NT2/D1 (cell line): ENCODE results near the gene EFR3B.

Source experiments
- DNase-seq: peaks from one replicate; pipeline ENCODE4 v3.0.0-alpha.2; 2011; ENCODE audit warnings: low read depth, low spot score
- H3K27me3 ChIP-seq: 2 replicates; pipeline ENCODE4 v1.6.0; 2011; ENCODE audit warnings: mild to moderate bottlenecking; ENCODE audit not compliant: insufficient read length, insufficient read depth
- H3K36me3 ChIP-seq: 2 replicates; pipeline ENCODE4 v1.6.1; 2011; ENCODE audit warnings: mild to moderate bottlenecking, low read length, mixed read lengths; ENCODE audit not compliant: insufficient read depth, insufficient read length
- H3K4me1 ChIP-seq: 2 replicates; pipeline ENCODE4 v1.5.1; 2011; ENCODE audit not compliant: insufficient read depth, insufficient read length
- H3K4me3 ChIP-seq: 2 replicates; pipeline ENCODE4 v1.5.1; 2011; ENCODE audit warnings: low read depth; ENCODE audit not compliant: insufficient read length
- H3K9ac ChIP-seq: 2 replicates; pipeline ENCODE4 v1.6.0; 2011; ENCODE audit warnings: low read depth; ENCODE audit not compliant: insufficient read length
- H3K9me3 ChIP-seq: 2 replicates; pipeline ENCODE4 v1.5.1; 2011; ENCODE audit warnings: mild to moderate bottlenecking, low read length; ENCODE audit not compliant: insufficient read depth
- SUZ12 ChIP-seq: IDR thresholded peaks from 2 replicates; pipeline ENCODE4 v1.6.1; 2011; ENCODE audit not compliant: insufficient read length, insufficient read depth; ENCODE audit errors: extremely low read depth
- YY1 ChIP-seq: IDR thresholded peaks from 2 replicates; pipeline ENCODE4 v1.6.1; 2011; ENCODE audit not compliant: insufficient read length, insufficient read depth
- ZNF274 ChIP-seq: IDR thresholded peaks from 2 replicates; pipeline ENCODE4 v1.6.1; 2011; ENCODE audit warnings: mild to moderate bottlenecking, low read depth, low read length

The EFR3B gene

DNA sequence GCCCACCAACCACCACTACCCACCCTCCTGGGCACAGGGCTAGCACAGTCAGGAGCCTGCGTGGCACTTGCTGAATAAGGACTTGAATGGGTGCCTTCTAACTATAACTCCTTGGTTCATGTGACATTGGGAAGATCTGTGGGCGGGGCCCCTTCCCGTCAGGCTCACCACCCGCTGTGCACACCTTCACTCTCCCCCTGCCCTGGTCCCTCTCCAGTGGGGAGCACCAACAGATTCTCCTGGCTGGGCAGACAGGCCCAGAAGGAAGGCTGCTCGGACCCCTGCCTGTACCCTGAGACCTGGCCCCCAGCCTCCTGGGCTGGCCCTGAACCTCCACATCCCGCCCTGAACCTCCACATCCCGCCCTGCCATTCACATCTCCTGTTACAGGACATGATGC, 159.9 kb downstream of the EFR3B start:
- Histone ChIP-seq H3K4me3 (no peak overlapping the region), H3K9ac (no peak overlapping the region), H3K36me3 (no peaks in the 10 kb centered on the region), H3K4me1 (peaks cover 2% of the 10 kb centered on the region), H3K9me3 (no peaks in the 10 kb centered on the region), H3K27me3 (no peaks in the 10 kb centered on the region)
- TF ChIP-seq ZNF274, result no peak
- no peak for TF ChIP-seq SUZ12
- TF ChIP-seq YY1, result no peak
- DNase-seq, result no peak

DNA sequence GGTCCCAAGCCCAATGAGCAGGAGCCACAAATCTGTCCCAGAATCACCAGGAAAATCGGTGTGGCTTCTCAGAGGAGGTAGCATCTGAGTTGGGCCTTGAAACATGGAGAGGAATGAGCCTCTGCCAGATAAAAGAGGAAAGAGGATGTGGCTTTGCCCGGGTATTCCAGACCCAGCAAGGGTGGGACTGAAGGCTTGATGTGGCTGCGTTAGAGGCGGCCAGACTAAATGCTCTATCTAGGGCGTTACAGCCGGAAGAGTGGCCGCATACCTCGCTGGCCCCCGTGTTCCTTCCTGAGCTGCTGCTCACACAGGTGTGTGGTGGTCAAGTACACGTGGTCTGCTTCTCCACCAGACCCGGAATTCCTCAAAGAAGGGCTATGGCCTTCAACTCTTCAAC, 160.4 kb downstream of the EFR3B start:
- no peaks in the 10 kb centered on the region for H3K36me3 ChIP-seq
- TF ChIP-seq ZNF274 (no peak), SUZ12 (no peak), YY1 (no peak)
- H3K9me3 ChIP-seq, result no peaks in the 10 kb centered on the region
- peaks cover 2% of the 10 kb centered on the region for H3K4me1 ChIP-seq
- H3K4me3 ChIP-seq, result no peak overlapping the region
- H3K9ac ChIP-seq, result no peak overlapping the region
- no peaks in the 10 kb centered on the region for H3K27me3 ChIP-seq
- no peak for DNase-seq

DNA sequence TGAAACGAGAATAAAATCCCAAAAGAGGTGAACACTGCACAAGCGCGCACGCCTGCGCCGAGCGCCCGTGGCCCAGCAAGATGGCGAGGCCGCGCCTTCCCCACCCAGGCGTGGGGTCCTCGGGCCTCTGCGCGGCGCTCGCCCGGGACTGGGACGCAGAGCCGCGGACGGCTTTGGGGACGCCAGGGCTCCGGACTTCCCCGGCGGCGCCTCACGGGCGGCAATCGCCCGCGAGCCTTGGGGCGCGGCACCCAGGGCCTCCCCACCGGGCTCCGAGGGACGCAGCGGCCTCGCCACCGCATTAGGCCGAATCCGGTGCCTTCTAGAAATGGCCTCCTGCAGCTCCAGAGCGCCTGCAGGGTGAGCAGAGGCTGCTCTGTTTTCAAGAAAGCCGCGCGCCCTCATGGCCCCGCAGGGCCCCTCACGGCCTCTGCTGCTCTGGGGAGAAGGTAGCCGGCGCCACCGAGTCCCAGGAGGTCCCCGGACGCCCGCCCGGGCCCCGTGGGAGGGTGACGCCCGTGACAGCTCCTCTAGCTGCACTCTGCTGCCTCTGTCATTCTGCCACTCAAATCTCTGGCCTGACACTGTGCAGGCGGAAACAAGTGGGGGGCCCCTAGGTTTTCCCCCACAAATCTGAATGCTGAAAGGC, 162.4 kb downstream of the EFR3B start:
- H3K4me1 ChIP-seq, result no peaks in the 10 kb centered on the region
- no peak overlapping the region for H3K9ac ChIP-seq
- H3K27me3 ChIP-seq, result no peaks in the 10 kb centered on the region
- H3K36me3 ChIP-seq, result no peaks in the 10 kb centered on the region
- TF ChIP-seq ZNF274, result no peak
- TF ChIP-seq YY1, result no peak
- TF ChIP-seq SUZ12, result no peak
- H3K9me3 ChIP-seq, result no peaks in the 10 kb centered on the region
- DNase-seq, result no peak
- H3K4me3 ChIP-seq, result no peak overlapping the region

DNA sequence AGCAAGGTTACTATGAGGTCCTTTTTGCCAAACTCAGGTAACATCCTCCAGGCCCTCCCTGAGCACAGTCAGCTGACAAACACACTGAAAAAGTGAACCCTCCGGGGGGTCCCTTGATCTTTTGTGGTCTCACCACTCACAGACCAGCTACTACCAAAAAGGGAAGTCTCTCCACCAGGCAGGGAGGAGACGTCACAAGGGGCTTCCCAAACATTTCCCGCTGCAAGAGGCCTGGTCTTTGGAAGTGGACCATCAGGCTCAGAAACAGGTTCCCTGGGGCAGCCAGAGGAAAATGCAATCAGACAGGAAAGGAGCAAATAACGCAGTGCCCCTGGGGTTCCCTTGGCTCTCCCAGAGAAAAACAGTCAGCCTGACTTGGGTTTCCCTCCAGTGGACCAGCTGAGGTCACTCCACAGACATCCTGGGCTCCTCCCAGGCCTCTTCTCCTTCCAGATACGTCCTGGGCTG, 165.2 kb downstream of the EFR3B start:
- no peaks in the 10 kb centered on the region for H3K9me3 ChIP-seq
- TF ChIP-seq SUZ12 (no peak), YY1 (no peak)
- no peaks in the 10 kb centered on the region for H3K27me3 ChIP-seq
- no peak for DNase-seq
- H3K4me1 ChIP-seq, result no peaks in the 10 kb centered on the region
- no peak overlapping the region for H3K4me3 ChIP-seq
- H3K36me3 ChIP-seq, result no peaks in the 10 kb centered on the region
- H3K9ac ChIP-seq, result no peak overlapping the region
